ENCODE measurements around the gene TLCD3B. TPM values are rescaled to one million over a fixed set of nuclear protein-coding genes. Genes with fewer than 3 reads are reported as not detected.

TLCD3B gene, protein sequence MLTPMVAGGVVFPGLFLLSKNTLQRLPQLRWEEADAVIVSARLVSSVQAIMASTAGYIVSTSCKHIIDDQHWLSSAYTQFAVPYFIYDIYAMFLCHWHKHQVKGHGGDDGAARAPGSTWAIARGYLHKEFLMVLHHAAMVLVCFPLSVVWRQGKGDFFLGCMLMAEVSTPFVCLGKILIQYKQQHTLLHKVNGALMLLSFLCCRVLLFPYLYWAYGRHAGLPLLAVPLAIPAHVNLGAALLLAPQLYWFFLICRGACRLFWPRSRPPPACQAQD
- under 1 TPM in 1 of 4 donors, not detected in 3; 0.27 TPM for total RNA-seq

DNA sequence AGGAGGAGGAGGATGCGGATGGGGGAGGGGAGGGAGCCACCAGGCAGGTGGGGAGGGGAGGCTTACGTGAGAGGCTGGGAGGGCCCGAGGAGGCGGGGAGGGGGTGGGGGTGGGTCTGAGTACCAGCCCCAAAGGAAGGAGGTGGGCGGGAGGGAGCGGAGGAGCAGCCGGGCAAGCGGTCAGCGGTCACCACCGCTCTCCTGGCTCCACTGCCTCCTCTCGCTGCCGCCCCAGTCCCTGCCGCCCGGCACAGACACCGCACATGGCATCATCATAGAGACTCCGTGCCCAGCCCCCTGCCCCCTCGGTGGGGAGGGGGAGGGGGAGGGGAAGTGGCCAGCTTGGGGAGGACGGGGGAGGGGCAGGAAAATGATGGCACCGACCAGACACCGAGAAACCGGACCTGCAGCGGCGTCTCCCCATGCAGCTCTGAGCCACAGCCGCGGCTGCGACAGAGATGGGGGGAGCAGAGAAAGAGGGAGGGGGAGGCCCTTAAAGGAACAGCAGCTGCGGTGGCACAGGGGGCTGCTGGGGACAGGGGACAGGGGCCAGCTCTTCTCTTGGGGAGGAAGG lies at the start of gene TLCD3B:
Gene TLCD3B, minus strand, starts transcription at position 431 of the 573 bp plus-strand sequence. CDS start 744 bp downstream, outside the sequence.
- Histone ChIP-seq H3K9me3 (no peaks in the 10 kb centered on the region), H3K27me3 (peaks cover 30 to 55% (median 34%) of the 10 kb centered on the region in 3 donors), H3K4me3 (peak within 1 kb of the TSS in 3 of 4 donors; percentile 24 to 28 (median 28)), H3K36me3 (no peaks in the 10 kb centered on the region), H3K4me1 (peaks cover 0 to 15% of the 10 kb centered on the region in 2 donors), H3K27ac (no peak within 1 kb of the TSS)
- TF ChIP-seq POLR2A (IDR thresholded peaks at IDR 0.05): no peak
- TF ChIP-seq, protein P1, sequence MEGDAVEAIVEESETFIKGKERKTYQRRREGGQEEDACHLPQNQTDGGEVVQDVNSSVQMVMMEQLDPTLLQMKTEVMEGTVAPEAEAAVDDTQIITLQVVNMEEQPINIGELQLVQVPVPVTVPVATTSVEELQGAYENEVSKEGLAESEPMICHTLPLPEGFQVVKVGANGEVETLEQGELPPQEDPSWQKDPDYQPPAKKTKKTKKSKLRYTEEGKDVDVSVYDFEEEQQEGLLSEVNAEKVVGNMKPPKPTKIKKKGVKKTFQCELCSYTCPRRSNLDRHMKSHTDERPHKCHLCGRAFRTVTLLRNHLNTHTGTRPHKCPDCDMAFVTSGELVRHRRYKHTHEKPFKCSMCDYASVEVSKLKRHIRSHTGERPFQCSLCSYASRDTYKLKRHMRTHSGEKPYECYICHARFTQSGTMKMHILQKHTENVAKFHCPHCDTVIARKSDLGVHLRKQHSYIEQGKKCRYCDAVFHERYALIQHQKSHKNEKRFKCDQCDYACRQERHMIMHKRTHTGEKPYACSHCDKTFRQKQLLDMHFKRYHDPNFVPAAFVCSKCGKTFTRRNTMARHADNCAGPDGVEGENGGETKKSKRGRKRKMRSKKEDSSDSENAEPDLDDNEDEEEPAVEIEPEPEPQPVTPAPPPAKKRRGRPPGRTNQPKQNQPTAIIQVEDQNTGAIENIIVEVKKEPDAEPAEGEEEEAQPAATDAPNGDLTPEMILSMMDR (IDR thresholded peaks at IDR 0.05 in 4 of 5, conservative IDR thresholded peaks at IDR 0.05 in 1 of 5): no peak
- DNase-seq: no peak
- in situ Hi-C loops (cut with MboI; ENCODE audit: low sequenced_read_pairs in 4 of 4): loop anchor here in 1 of 4 donors (25.0 kb wide), 1 partner anchor 344 kb away; the partner anchor contains the start of gene QPRT
- ATAC-seq: no peak
- intact Hi-C loops (cut with DNase I; ENCODE audit: low total_unique reads): no loop called here

DNA sequence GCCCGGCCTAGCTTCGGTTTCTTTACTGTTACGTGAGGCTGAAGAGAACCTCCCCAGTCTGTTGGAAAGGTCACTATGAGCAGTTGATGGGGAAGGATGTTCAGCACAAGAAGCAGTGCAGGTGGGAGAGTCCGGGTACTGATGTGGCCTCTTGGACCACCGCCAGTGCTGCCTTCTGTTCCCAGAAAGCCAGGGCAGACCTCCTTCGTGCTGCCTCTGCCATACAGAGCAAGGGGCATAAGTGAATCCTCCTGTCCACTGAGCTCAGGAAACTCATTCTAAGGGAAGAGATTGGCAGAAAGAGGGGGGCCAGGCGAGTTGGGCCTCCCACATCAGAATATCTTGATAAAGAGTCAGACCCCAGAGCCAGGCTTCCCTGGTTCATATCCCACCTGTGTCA lies 48.4 kb upstream of the TLCD3B start:
- intact Hi-C loops (cut with DNase I; ENCODE audit: low total_unique reads) (no loop called here), in situ Hi-C loops (cut with MboI; ENCODE audit: low sequenced_read_pairs in 4 of 4) (loop anchor here in 1 of 4 donors (25.0 kb wide), 1 partner anchor 283 kb away; the partner anchor contains the start of genes CD2BP2, MYL11 and TBC1D10B)
- Histone ChIP-seq H3K27ac (no peak overlapping the region), H3K9me3 (no peaks in the 10 kb centered on the region), H3K36me3 (peaks cover 0 to 60% of the 10 kb centered on the region in 2 donors), H3K4me3 (no peak overlapping the region), H3K4me1 (peaks cover 16 to 19% of the 10 kb centered on the region in 2 donors), H3K27me3 (no peaks in the 10 kb centered on the region)
- no peak for TF ChIP-seq POLR2A (IDR thresholded peaks at IDR 0.05)
- TF ChIP-seq, protein P1 (IDR thresholded peaks at IDR 0.05 in 4 of 5, conservative IDR thresholded peaks at IDR 0.05 in 1 of 5): no peak
- DNase-seq (no peak), ATAC-seq (no peak)

DNA sequence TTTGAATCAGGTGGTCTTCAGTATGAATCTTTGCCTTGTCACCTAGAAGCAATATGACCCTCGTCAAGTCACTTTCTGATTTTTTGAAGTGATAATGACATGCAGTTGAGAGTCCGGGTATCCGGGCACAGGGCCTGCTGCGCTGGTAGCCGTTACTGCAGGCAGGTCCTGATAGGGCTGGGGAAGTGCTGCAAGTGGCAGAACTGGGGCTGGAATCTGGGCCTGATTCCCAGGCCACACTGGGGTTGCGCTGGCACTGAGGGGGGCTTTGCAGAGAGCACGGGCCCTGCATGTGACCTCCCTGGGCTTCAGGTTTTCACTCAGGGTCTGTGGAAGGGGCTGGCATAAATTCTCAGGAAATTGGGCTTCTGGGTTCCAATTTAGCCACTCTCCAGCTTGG lies 47.7 kb upstream of the TLCD3B start:
- H3K9me3 ChIP-seq: no peaks in the 10 kb centered on the region
- intact Hi-C loops (cut with DNase I; ENCODE audit: low total_unique reads) (no loop called here), in situ Hi-C loops (cut with MboI; ENCODE audit: low sequenced_read_pairs in 4 of 4) (loop anchor here in 1 of 4 donors (25.0 kb wide), 1 partner anchor 284 kb away; the partner anchor contains the start of genes CD2BP2, MYL11 and TBC1D10B)
- H3K4me3 ChIP-seq: no peak overlapping the region
- ATAC-seq (no peak), DNase-seq (no peak)
- H3K36me3 ChIP-seq: peaks cover 0 to 52% of the 10 kb centered on the region in 2 donors
- no peaks in the 10 kb centered on the region for H3K27me3 ChIP-seq
- no peak overlapping the region for H3K27ac ChIP-seq
- TF ChIP-seq, protein P1 (IDR thresholded peaks at IDR 0.05 in 4 of 5, conservative IDR thresholded peaks at IDR 0.05 in 1 of 5): no peak
- TF ChIP-seq POLR2A (IDR thresholded peaks at IDR 0.05): no peak
- H3K4me1 ChIP-seq: peaks cover 16 to 19% of the 10 kb centered on the region in 2 donors

DNA sequence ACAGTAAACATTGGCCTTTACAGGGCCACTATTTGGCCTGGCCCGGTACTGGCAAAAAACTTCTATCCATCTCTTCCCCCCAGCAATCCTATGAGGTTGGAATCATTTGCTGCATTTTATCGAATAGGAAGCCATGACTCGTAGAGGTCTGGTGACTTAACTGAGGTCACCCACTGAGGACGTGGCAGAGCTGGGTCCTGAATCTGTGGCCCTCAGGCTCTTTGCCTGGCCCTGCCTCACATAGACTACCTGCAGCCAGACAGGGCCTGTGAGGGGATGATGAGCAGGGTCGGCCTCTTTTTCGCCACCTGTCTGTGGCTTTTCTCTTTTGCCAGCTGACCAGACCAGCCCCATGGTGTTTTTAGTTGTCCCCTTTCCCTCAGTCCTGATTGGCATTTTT lies 46.6 kb upstream of the TLCD3B start:
- TF ChIP-seq, protein P1 (IDR thresholded peaks at IDR 0.05 in 4 of 5, conservative IDR thresholded peaks at IDR 0.05 in 1 of 5): no peak
- no peak for TF ChIP-seq POLR2A (IDR thresholded peaks at IDR 0.05)
- Histone ChIP-seq H3K9me3 (no peaks in the 10 kb centered on the region), H3K4me1 (peaks cover 16 to 19% of the 10 kb centered on the region in 2 donors), H3K27me3 (no peaks in the 10 kb centered on the region), H3K4me3 (no peak overlapping the region), H3K36me3 (peaks cover 0 to 49% of the 10 kb centered on the region in 2 donors), H3K27ac (peak overlapping the region in 1 of 4 donors; percentile 97)
- DNase-seq (no peak), ATAC-seq (no peak)
- intact Hi-C loops (cut with DNase I; ENCODE audit: low total_unique reads): no loop called here
- in situ Hi-C loops (cut with MboI; ENCODE audit: low sequenced_read_pairs in 4 of 4): loop anchor here in 1 of 4 donors (25.0 kb wide), 1 partner anchor 285 kb away; the partner anchor contains the start of genes CD2BP2, MYL11 and TBC1D10B

Measured in gastrocnemius medialis (tissue), 4 donors.